ENCODE results near the gene IL21R. TPM values are rescaled to one million over a fixed set of nuclear protein-coding genes. Genes with fewer than 3 reads are reported as not detected.

IL21R gene
- total and polyA plus RNA-seq, 9 of the 15 experiments (the other 6 are each of a cell fraction or from before 2014, with no cell fraction given), result 0.04 to 0.34 (median 0.18) TPM; not detected in 1

- FAIRE-seq (no peak), DNase-seq (ENCODE audit: extremely low read depth in 1 of 4, low spot score in 3 of 4) (no peak), ATAC-seq (no peak)
- intact Hi-C loops (cut with micrococcal nuclease) (no loop called here), in situ Hi-C loops (cut with MboI) (no loop called here)
- H3K36me3 ChIP-seq (ENCODE audit: control insufficient read depth, insufficient read depth, low read length), result no peaks in the 10 kb centered on the region
- no peaks in the 10 kb centered on the region; the same call in 1 of the 2 replicates for H3K9me3 ChIP-seq (replicated peaks; ENCODE audit: control insufficient read depth, insufficient read depth, low read depth, low read length)
- peaks cover 0 to 4% of the 10 kb centered on the region in 2 experiments; a peak in 1 of 5 replicates for H3K4me1 ChIP-seq (replicated peaks in 1 of 2; ENCODE audit: control insufficient read depth in 2 of 2, insufficient read depth in 2 of 2, low read length in 2 of 2)
- ChIA-PET CTCF (ENCODE audit: low intra/inter-chr PET ratio) (no interaction called here), POLR2A (interaction anchor here (0.6 kb wide), 1 partner anchor 294 kb away, joined by 3 read pairs; no protein-coding TSS in a partner anchor)
- H3K27ac ChIP-seq (ENCODE audit: extremely low read depth, low read depth, low read length), result no peak overlapping the region
- no peaks in the 10 kb centered on the region for H3K9me1 ChIP-seq (ENCODE audit: control insufficient read depth, insufficient read depth, low read length)
- H4K20me1 ChIP-seq (replicated peaks; ENCODE audit: control insufficient read depth, insufficient read depth, low read length), result no peaks in the 10 kb centered on the region
- H3K79me2 ChIP-seq (ENCODE audit: control insufficient read depth, insufficient read depth, low read length), result no peaks in the 10 kb centered on the region
- no peaks in the 10 kb centered on the region; a peak in 1 of 5 replicates for H3K27me3 ChIP-seq (ENCODE audit: control insufficient read depth in 2 of 2, insufficient read depth in 2 of 2, low read length in 2 of 2)
- H3K4me3 ChIP-seq, result no peak overlapping the region
- no TSS peak for BruUV-seq (replicated peaks)
- no peak overlapping the region for H3K4me2 ChIP-seq (ENCODE audit: insufficient read depth, low read length)
- WGBS (ENCODE audit: insufficient coverage, low coverage, missing lambda C conversion rate), result 40% methylated on average over 4 of the region's 4 CpGs
- no peak overlapping the region for H2AFZ ChIP-seq (ENCODE audit: low read depth, low read length)
- no peak overlapping the region for H3K9ac ChIP-seq (ENCODE audit: insufficient read depth in 1 of 2, low read depth in 2 of 2, low read length in 2 of 2)
- TF ChIP-seq ZNF23 (CRISPR knock-in tag; IDR thresholded peaks at IDR 0.05) (no peak), TRIM25 (IDR thresholded peaks at IDR 0.05; ENCODE audit: borderline replicate concordance) (no peak), CBX2 (IDR thresholded peaks at IDR 0.05; ENCODE audit: insufficient read depth, low read length, poor library complexity, severe bottlenecking) (no peak), RBM22 (IDR thresholded peaks at IDR 0.05; ENCODE audit: low read depth, low read length, poor library complexity, severe bottlenecking) (no peak), ELF2 (CRISPR knock-in tag; IDR thresholded peaks at IDR 0.05) (no peak), BRD9 (IDR thresholded peaks at IDR 0.05; ENCODE audit: low read depth, partially characterized antibody) (no peak), POLR2G (IDR thresholded peaks at IDR 0.05; ENCODE audit: low read depth, low read length) (no peak), KLF10 (CRISPR knock-in tag; IDR thresholded peaks at IDR 0.05) (no peak), KLF1 (tag; IDR thresholded peaks at IDR 0.05) (no peak), RBM25 (IDR thresholded peaks at IDR 0.05; ENCODE audit: low read depth, low read length, severe bottlenecking) (peak; percentile 76), CBX8 (IDR thresholded peaks at IDR 0.05; ENCODE audit: borderline replicate concordance, extremely low read depth, low read depth, low read length, poor library complexity, severe bottlenecking) (no peak), GMEB1 (CRISPR knock-in tag; IDR thresholded peaks at IDR 0.05) (no peak), ATF1 (CRISPR knock-in tag; IDR thresholded peaks at IDR 0.05) (no peak), ATF1 (tag; IDR thresholded peaks at IDR 0.05) (no peak), MCM2 (IDR thresholded peaks at IDR 0.05; ENCODE audit: low read depth) (no peak), ELK1 (CRISPR knock-in tag; IDR thresholded peaks at IDR 0.05) (no peak), PCBP2 (IDR thresholded peaks at IDR 0.05; ENCODE audit: low read depth, low read length, poor library complexity, severe bottlenecking) (no peak)
Observed at GRCh38 chr16:27356794-27357193, 45.2 kb upstream of the IL21R start.
